Tibial nerve (tissue), 4 donors: ENCODE measurements around the gene ATP6V0E1. TPM values are rescaled to one million over a fixed set of nuclear protein-coding genes. Genes with fewer than 3 reads are reported as not detected.

Experiments
- DNase-seq, 2 donors: peaks; one replicate each; pipeline ENCODE4 v3.0.0-alpha.2; 2019; ENCODE audit warnings: low spot score in 2 of 2
- H3K27ac ChIP-seq, 4 donors: fragments of 200-600 bp; sonication (generic) in 3 of 4; one replicate each; pipeline ENCODE4 v1.5.1; 2017 to 2019; ENCODE audit warnings: mild to moderate bottlenecking in 1 of 4
- H3K27me3 ChIP-seq, 2 donors: fragments of 200-600 bp; sonication (generic) in 1 of 2; one replicate each; pipeline versions ENCODE4 v1.5.1 to v1.6.0; 2017 to 2019
- H3K36me3 ChIP-seq, 3 donors: fragments of 200-600 bp; sonication (generic); one replicate each; pipeline ENCODE4 v1.5.1; 2018 to 2019
- H3K4me1 ChIP-seq, 4 donors: fragments of 200-600 bp; sonication (generic) in 3 of 4; one replicate each; pipeline ENCODE4 v1.5.1; 2017 to 2019
- H3K4me3 ChIP-seq, 4 donors: fragments of 200-600 bp; sonication (generic) in 3 of 4; one replicate each; pipeline ENCODE4 v1.5.1; 2017 to 2019; ENCODE audit warnings: mild to moderate bottlenecking in 1 of 4, moderate library complexity in 1 of 4
- H3K9me3 ChIP-seq, 4 donors: fragments of 200-600 bp; sonication (generic) in 3 of 4; one replicate each; pipeline ENCODE4 v1.5.1; 2017 to 2019
- EP300 ChIP-seq, 2 donors: sonication (generic); formaldehyde crosslinking; IDR thresholded peaks; one replicate each; pipeline ENCODE4 v1.6.1; 2017; ENCODE audit warnings: antibody characterized with exemption in 2 of 2, mild to moderate bottlenecking in 1 of 2
- POLR2A ChIP-seq, 2 donors: fragments of 450-650 bp; IDR thresholded peaks; one replicate each; pipeline ENCODE4 v1.6.1; 2017; ENCODE audit warnings: antibody characterized with exemption in 2 of 2, mild to moderate bottlenecking in 2 of 2, moderate library complexity in 2 of 2
- WGBS, 2 donors: methylation state at CpG; one replicate each; pipeline ENCODE4 v1.1.5; 2018; 5-methylcytosine and 5-hydroxymethylcytosine counted together
- total RNA-seq, 4 donors: library from RNA; depleted of rRNA; stranded (reverse); fragments of >200 nt; gene quantifications; one replicate each; pipeline ENCODE4 v1.1.0, GENCODE V29; 2016
- TF ChIP-seq, protein P1 (sequence below), 5 experiments: fragments of 200-600 bp in 3 of 5; fragments of 450-650 bp in 2 of 5; sonication (generic) in 3 of 5; IDR thresholded peaks; one replicate each; pipeline ENCODE4 v1.5.1; 2016 to 2019; ENCODE audit warnings: antibody characterized with exemption in 5 of 5, mild to moderate bottlenecking in 3 of 5, moderate library complexity in 2 of 5

Gene ATP6V0E1
- total RNA-seq, 4 donors from 2014 or later = 88.8 to 121 (median 92.0) TPM

DNA sequence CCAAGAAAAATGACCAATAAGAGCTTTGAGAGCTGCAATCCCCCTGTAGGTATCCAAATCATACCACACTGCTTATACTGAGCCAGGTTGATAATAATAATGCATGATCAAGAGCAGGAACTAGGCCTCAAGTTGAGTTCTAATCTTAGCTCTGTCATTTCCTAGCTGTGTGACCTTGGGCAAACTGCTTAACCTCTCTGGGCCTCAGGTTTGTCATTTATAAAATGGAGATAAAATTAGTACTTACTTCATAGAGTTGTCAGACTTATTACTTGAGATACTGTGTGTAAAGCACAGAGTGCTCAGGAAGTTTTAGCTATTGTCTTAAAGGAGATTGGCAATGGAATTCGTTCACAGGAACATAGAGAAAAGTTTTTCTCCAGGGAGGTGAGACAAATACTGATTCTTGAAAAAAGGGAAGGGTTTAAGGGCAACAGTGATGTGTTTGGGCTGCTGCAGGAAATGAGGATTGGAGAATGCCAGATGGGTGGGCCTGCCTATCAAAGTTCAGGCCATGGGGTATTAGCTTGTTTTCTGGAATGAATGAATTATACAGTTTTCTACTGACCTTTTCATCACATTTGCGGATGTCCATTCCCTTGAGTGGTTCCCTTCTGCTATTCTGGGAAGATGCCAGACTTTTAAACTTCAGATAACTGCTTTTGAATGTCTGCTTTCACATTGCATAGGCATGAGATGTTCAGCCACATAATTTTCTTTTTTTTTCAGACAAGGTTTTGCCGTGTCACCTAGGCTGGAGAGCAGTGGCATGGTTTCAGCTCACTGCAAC lies 10.2 kb upstream of the ATP6V0E1 start:
- Histone ChIP-seq H3K9me3 (no peaks in the 10 kb centered on the region), H3K27me3 (no peaks in the 10 kb centered on the region), H3K36me3 (peaks cover 0 to 26% (median 0%) of the 10 kb centered on the region in 3 donors), H3K27ac (no peak overlapping the region), H3K4me3 (no peak overlapping the region), H3K4me1 (peaks cover 0 to 12% (median 0%) of the 10 kb centered on the region in 4 donors)
- no peak for TF ChIP-seq POLR2A (IDR thresholded peaks at IDR 0.05)
- TF ChIP-seq, protein P1, sequence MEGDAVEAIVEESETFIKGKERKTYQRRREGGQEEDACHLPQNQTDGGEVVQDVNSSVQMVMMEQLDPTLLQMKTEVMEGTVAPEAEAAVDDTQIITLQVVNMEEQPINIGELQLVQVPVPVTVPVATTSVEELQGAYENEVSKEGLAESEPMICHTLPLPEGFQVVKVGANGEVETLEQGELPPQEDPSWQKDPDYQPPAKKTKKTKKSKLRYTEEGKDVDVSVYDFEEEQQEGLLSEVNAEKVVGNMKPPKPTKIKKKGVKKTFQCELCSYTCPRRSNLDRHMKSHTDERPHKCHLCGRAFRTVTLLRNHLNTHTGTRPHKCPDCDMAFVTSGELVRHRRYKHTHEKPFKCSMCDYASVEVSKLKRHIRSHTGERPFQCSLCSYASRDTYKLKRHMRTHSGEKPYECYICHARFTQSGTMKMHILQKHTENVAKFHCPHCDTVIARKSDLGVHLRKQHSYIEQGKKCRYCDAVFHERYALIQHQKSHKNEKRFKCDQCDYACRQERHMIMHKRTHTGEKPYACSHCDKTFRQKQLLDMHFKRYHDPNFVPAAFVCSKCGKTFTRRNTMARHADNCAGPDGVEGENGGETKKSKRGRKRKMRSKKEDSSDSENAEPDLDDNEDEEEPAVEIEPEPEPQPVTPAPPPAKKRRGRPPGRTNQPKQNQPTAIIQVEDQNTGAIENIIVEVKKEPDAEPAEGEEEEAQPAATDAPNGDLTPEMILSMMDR (IDR thresholded peaks at IDR 0.05) = no peak
- DNase-seq = no peak
- WGBS, 2 donors = 14 to 15% methylated on average over 3 of the region's 3 CpGs

DNA sequence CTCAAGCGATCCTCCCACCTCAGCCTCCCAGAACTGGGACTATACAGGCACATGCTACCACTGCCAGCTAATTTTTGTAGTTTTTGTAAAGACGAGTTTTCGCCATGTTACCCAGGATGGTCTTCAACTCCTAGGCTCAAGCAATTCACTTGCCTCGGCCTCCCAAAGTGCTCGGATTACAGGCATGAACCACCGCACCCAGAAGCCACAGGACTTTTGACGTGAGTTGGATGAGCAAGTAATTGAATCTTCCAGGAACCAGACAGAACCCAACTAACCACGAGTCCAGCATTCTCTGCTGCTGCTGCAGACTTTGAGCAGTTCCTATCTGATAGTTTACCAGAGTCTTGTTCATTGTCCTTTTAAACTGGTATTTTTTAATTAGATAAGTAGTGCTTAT lies 9.6 kb upstream of the ATP6V0E1 start:
- no peak for DNase-seq
- no peak for TF ChIP-seq POLR2A (IDR thresholded peaks at IDR 0.05)
- TF ChIP-seq, protein P1 (IDR thresholded peaks at IDR 0.05) = no peak
- TF ChIP-seq EP300 (IDR thresholded peaks at IDR 0.05) = no peak
- Histone ChIP-seq H3K27ac (no peak overlapping the region), H3K4me3 (no peak overlapping the region), H3K36me3 (peaks cover 0 to 20% (median 0%) of the 10 kb centered on the region in 3 donors), H3K4me1 (peaks cover 0 to 16% (median 0%) of the 10 kb centered on the region in 4 donors), H3K27me3 (no peaks in the 10 kb centered on the region), H3K9me3 (no peaks in the 10 kb centered on the region)
- 72 to 74% methylated on average over 8 of the region's 8 CpGs for WGBS, 2 donors

DNA sequence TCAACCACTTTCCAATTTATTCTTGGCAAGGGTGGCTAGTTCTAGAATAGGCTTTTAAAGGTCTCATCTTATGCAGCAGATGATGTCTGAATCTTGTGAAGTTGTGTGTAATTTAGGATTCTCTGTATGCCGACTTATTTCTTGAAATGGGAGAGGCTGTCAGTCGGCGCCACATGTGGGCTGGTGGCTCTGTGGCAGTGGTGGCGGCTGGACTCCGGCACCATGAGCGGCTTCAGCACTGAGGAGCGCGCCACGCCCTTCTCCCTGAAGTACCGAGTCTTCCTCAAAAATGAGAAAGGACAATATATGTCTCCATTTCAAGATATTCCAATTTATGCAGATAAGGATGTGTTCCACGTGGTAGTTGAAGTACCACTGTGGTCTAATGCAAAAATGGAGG lies 8.3 kb upstream of the ATP6V0E1 start:
- Histone ChIP-seq H3K27me3 (no peaks in the 10 kb centered on the region), H3K4me1 (peaks cover 0 to 16% (median 0%) of the 10 kb centered on the region in 4 donors), H3K36me3 (peaks cover 0 to 6% (median 0%) of the 10 kb centered on the region in 3 donors), H3K4me3 (no peak overlapping the region), H3K27ac (no peak overlapping the region), H3K9me3 (no peaks in the 10 kb centered on the region)
- whole genome bisulfite sequencing, 2 donors = 92 to 93% methylated on average over 11 of the region's 11 CpGs
- TF ChIP-seq EP300 (IDR thresholded peaks at IDR 0.05) = no peak
- TF ChIP-seq, protein P1 (IDR thresholded peaks at IDR 0.05) = no peak
- DNase-seq = no peak

- no peak for DNase-seq
- TF ChIP-seq, protein P1 (IDR thresholded peaks at IDR 0.05) = no peak
- no peak for TF ChIP-seq EP300 (IDR thresholded peaks at IDR 0.05)
- no peak for TF ChIP-seq POLR2A (IDR thresholded peaks at IDR 0.05)
- Histone ChIP-seq H3K4me3 (no peak overlapping the region), H3K9me3 (no peaks in the 10 kb centered on the region), H3K27me3 (no peaks in the 10 kb centered on the region), H3K36me3 (no peaks in the 10 kb centered on the region), H3K4me1 (peaks cover 0 to 13% (median 6%) of the 10 kb centered on the region in 4 donors), H3K27ac (no peak overlapping the region)
- WGBS, 2 donors = 87 to 88% methylated on average over 4 of the region's 4 CpGs
Observed at GRCh38 chr5:172979778-172980177, 3.8 kb upstream of the ATP6V0E1 start.

DNA sequence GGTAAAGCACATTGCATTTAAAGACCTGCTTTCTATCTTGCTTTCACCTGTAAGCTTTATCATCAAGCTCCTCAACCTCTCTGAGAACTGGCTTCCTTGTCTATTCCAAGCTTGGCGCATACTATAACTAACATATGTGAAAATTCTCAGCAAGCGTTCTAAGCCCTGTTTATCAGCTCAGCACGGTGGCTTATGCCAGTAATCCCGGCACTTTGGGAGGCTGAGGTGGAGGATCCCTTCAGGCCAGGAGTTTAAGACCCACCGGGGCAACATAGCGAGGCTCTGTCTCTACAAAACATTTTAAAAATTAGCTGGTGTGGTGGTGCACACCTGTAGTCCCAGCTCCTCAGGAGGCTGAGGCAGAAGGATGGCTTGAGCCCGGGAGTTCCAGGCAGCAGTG lies 1.6 kb upstream of the ATP6V0E1 start:
- no peak for DNase-seq
- TF ChIP-seq, protein P1 (IDR thresholded peaks at IDR 0.05) = no peak
- TF ChIP-seq EP300 (IDR thresholded peaks at IDR 0.05) (no peak), POLR2A (IDR thresholded peaks at IDR 0.05) (no peak)
- Histone ChIP-seq H3K36me3 (peaks cover 0 to 11% (median 0%) of the 10 kb centered on the region in 3 donors), H3K27ac (no peak overlapping the region), H3K4me1 (peaks cover 0 to 30% (median 17%) of the 10 kb centered on the region in 4 donors), H3K9me3 (no peaks in the 10 kb centered on the region), H3K4me3 (no peak overlapping the region), H3K27me3 (no peaks in the 10 kb centered on the region)
- 89 to 90% methylated on average over 7 of the region's 7 CpGs for WGBS, 2 donors
